GM12891 (cell line): ENCODE data around the gene PTPN7.
A peak's percentile ranks its signal among the peaks of the same experiment; 100 is the strongest.

Experiments used
- POLR2A ChIP-seq: IDR thresholded peaks from 2 replicates; pipeline ENCODE4 v1.6.1; 2011; ENCODE audit warnings: low read depth, low read length, control low read depth
- POLR2AphosphoS5 ChIP-seq: IDR thresholded peaks from 2 replicates; pipeline ENCODE4 v1.6.1; 2011; ENCODE audit warnings: low read depth, low read length, control low read depth

GRCh38 chr1:202160377-202160940 lies at the start of gene PTPN7:
- TF ChIP-seq POLR2A (no peak; the same call in none of the 2 replicates), POLR2AphosphoS5 (peak; percentile 47)
